IPS DF 19.7 (cell line): ENCODE data around the gene MEGF6.

Experiments
- DNase-seq: peaks from one replicate; pipeline ENCODE4 v3.0.0-alpha.2; 2013; ENCODE audit warnings: low read depth, low spot score

MEGF6 gene

GRCh38 chr1:3441880-3442279 lies 169.4 kb downstream of the MEGF6 start:
- no peak for DNase-seq

- no peak for DNase-seq
Measured at GRCh38 chr1:3441410-3441847, 169.9 kb downstream of the MEGF6 start.

GRCh38 chr1:3440711-3441409 lies 170.4 kb downstream of the MEGF6 start:
- DNase-seq: no peak

GRCh38 chr1:3440300-3440681 lies 171.0 kb downstream of the MEGF6 start:
- DNase-seq: no peak
